Large intestine (tissue), 3 donors: ENCODE results near the gene MLLT6. TPM values are rescaled to one million over a fixed set of nuclear protein-coding genes. Genes with fewer than 3 reads are reported as not detected.
A peak's percentile ranks its signal among the peaks of the same experiment; 100 is the strongest.

Experiments used
- DNase-seq, 2 donors: peaks; one replicate each; pipeline versions ENCODE4 v3.0.0 to v3.0.0-alpha.2; 2013
- H3K27ac ChIP-seq: one replicate; pipeline ENCODE4 v1.5.1; 2013; ENCODE audit warnings: low read length
- H3K27me3 ChIP-seq: 2 replicates; pipeline ENCODE4 v1.6.1; 2013; ENCODE audit warnings: low read length; ENCODE audit not compliant: control insufficient read depth, insufficient read depth
- H3K36me3 ChIP-seq: 2 replicates; pipeline ENCODE4 v1.6.1; 2013; ENCODE audit warnings: low read length; ENCODE audit not compliant: control insufficient read depth, insufficient read depth
- H3K4me1 ChIP-seq: one replicate; pipeline ENCODE4 v1.6.1; 2013; ENCODE audit warnings: low read length; ENCODE audit not compliant: control insufficient read depth, insufficient read depth
- H3K4me3 ChIP-seq: one replicate; pipeline ENCODE4 v1.5.1; 2013; ENCODE audit warnings: low read length
- H3K9me3 ChIP-seq: one replicate; pipeline ENCODE4 v1.6.1; 2013; ENCODE audit warnings: mild to moderate bottlenecking, low read depth, low read length, moderate library complexity; ENCODE audit not compliant: control insufficient read depth
- WGBS: methylation state at CpG from one replicate; pipeline ENCODE4 v1.1.5; 2013; ENCODE audit warnings: low lambda C conversion rate; ENCODE audit not compliant: insufficient coverage; 5-methylcytosine and 5-hydroxymethylcytosine counted together
- polyA plus RNA-seq: library from polyadenylated mRNA; unstranded; fragments of 120-200 nt; gene quantifications from one replicate; pipeline ENCODE4 v1.2.1, GENCODE V29; 2013

The MLLT6 gene
- polyA plus RNA-seq, 1 donor: 98.2 TPM

DNA sequence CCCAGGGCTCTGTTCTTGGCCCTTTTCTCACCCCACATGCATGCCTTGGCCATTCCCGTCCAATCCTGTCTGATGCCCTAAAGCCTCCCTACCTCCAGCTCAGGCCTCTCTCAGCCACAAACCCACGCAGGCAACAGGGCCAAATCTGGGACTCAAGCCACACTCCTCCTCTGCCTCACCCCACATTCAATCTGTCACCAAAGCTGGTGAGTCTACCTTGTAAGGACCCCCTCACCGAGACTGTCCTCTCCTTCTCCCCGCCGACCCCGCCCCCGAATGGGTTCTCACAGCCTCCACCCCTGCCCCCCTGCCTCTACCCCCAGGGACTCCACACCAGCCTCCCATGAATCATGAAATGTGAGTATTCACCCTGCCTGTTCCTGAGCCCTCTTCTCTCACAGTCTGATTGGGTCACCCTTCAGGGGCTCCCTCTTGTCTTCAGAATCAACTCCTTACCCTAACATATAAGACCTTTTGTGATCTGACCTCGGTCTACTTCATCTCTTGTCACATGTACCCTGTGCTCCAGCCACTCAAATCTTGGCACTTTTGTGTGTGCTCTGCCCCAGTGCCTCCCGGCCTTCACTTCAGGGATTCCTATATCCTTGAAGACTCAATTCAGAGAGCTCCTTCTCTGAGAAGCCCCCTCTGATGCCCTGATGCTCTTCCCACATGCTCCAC, 41.0 kb upstream of the MLLT6 start:
- Histone ChIP-seq H3K4me3 (no peak overlapping the region), H3K27me3 (peaks cover 15% of the 10 kb centered on the region), H3K4me1 (no peaks in the 10 kb centered on the region), H3K27ac (no peak overlapping the region), H3K9me3 (no peaks in the 10 kb centered on the region), H3K36me3 (no peaks in the 10 kb centered on the region)
- DNase-seq: no peak
- WGBS: no CpG with 5 or more reads among the region's 9 CpGs

DNA sequence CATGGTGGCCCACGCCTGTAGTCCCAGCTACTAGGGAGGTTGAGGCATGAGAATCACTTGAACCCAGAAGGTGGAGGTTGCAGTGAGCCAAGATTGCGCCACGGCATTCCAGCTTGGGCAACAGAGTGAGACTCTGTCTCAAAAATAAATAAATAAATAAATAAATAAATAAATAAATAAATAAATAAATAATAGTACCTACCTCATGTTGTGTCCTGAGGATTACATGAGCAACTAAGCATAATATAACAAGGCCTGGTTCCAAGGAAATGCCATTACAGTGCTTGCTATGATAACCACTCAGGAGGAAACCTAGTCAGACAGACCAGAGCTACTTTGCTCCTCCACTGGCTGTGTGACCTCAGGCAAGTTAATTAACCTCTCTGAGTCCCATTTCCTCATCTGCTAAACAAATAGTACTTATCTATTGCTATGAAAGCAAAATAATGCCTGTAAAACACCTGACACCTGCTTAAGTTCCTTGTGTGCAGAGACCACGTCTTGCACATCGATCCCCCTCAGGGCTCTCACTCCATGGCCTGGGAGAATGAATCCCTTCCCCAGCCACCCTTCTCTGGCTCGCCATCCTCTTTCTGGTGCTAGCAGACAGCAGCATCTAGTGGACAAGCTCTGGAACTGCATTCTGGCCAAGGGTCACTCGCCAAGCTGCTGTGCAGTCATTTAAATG, 37.8 kb upstream of the MLLT6 start:
- H3K9me3 ChIP-seq: no peaks in the 10 kb centered on the region
- H3K27ac ChIP-seq: no peak overlapping the region
- H3K4me3 ChIP-seq: no peak overlapping the region
- H3K36me3 ChIP-seq: no peaks in the 10 kb centered on the region
- peaks cover 46% of the 10 kb centered on the region for H3K27me3 ChIP-seq
- peaks cover 4% of the 10 kb centered on the region for H3K4me1 ChIP-seq
- 100% methylated on average over 1 of the region's 7 CpGs for WGBS
- DNase-seq: peak; percentile 59 to 60

DNA sequence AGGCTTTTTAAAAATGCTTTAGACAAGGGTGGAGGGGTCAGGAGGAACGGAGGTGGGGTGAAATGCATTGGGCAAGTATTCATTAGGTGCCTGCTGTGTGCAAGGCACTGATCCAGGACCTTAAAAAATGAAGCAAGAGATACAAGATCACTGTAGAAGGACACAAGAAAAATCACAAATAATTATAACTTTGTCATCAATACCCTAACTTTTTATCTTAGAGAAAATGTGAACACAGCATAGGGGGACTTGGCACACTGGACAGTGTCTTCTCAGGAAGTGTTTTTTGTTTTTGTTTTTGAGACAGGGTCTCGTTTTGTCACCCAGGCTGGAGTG, 37.3 kb upstream of the MLLT6 start:
- H3K4me3 ChIP-seq: no peak overlapping the region
- 0% methylated on average over 1 of the region's 2 CpGs for WGBS
- no peaks in the 10 kb centered on the region for H3K9me3 ChIP-seq
- peaks cover 7% of the 10 kb centered on the region for H3K4me1 ChIP-seq
- no peaks in the 10 kb centered on the region for H3K36me3 ChIP-seq
- peaks cover 51% of the 10 kb centered on the region for H3K27me3 ChIP-seq
- H3K27ac ChIP-seq: no peak overlapping the region
- no peak for DNase-seq

DNA sequence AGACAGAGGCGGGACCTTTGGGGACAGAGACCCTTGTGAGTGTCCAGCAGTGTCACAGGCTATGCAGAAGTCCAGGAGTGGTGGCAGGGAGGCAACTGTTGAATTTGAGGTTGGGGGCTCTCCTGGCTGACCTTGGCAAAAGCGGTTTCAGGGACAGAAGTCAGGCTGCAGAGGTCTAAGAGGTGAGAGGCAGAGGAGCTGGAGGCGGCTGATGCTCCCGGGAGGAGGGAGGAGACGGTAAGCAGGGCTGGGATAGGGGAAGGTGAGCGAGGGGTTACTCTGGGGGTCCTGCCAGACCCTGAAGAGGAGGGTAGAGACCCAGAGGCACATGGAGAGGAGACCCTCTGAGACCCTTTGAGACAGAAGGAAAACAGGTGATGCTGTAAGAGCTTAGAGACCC, 35.6 kb upstream of the MLLT6 start:
- WGBS: no CpG with 5 or more reads among the region's 6 CpGs
- Histone ChIP-seq H3K36me3 (no peaks in the 10 kb centered on the region), H3K4me1 (peaks cover 10% of the 10 kb centered on the region), H3K4me3 (no peak overlapping the region), H3K27ac (no peak overlapping the region), H3K27me3 (peaks cover 66% of the 10 kb centered on the region), H3K9me3 (no peaks in the 10 kb centered on the region)
- DNase-seq: no peak

DNA sequence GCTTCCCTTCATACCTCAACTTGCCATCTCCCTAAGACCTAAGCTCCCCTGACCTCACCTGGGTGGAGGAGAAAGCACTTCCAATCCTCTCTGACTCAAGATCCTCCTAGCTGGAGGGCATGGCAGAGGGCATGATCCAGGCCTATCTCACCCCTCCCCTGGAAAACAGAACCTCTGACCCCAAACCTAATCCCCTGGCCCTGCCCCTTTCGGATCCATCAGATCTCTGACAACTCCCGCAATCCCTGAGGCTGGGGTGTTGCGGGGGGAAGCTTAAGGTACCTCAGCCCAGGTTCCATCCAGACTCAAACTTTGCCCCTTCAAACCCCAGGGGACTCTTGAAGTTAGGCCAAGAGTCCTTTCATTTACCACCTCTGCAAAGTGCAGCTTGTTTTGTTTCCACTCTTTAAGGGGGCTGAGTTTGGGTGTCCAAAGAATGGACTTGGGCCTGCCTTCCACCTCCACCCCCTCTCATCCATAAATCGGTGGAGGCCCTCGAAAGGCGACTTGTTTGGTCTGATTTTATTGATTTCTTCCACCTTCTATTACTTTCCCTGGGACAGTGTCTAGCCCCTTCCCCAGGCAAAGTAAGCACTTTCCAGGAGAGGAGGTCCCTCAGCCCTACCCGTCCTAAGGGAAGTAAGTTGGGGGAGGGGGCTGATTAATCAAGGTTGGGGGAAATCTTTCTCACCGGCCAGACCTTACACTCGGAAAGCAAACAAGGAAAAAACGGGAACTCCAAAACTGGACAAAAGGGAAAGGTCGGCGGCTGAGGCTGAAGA, 32.9 kb upstream of the MLLT6 start:
- Histone ChIP-seq H3K9me3 (no peaks in the 10 kb centered on the region), H3K36me3 (no peaks in the 10 kb centered on the region), H3K4me3 (no peak overlapping the region), H3K27me3 (peaks cover 89% of the 10 kb centered on the region), H3K27ac (no peak overlapping the region), H3K4me1 (peaks cover 15% of the 10 kb centered on the region)
- DNase-seq: peak in 1 of 2 donors; percentile 38
- WGBS: no CpG with 5 or more reads among the region's 12 CpGs

DNA sequence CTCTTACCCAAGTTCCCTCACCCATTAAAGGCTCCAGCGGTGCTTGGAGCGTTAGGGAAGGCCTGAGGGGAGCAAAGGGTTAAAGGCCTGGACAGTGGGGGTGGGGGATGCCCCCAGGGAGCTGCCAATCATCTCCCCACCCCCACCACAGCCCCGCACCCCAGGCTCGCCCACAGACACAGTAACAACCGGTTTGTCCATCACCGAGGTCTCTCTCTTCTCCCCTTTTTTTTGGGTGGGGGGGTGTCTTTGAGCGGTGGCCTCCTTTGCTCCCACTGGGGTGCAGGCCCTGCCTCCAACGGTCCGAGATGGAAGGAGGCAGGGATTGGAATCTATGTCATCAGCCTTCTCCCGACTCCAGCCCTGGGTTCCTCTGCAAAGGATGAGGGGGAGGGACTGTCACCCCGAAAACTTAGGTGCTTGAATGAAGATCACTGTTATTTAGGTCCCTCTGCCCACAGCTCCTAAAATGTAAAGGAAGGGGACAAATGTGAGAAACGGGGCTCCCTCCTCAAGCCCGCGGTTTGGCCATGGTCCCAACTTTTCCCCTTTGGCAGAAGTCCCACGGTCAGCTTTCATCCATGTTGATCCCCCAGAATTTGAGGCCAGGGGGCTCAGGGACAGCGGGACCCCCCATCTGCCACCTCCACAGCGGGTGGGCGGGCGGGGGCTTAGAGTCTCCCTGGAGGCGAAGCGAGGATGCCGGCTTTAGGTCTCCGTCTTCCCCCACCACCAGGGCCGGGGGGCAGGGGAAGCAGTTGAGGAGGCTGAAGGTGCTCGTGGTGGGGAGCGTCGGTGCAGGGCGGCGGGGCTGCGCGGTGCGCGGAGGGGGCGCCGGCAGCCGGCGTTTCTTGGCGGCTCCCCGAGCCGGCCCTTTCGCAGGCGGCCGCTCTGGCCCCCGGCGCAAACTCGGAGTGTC, 32.0 kb upstream of the MLLT6 start:
- Histone ChIP-seq H3K4me3 (no peak overlapping the region), H3K9me3 (no peaks in the 10 kb centered on the region), H3K4me1 (peaks cover 15% of the 10 kb centered on the region), H3K27me3 (peaks cover 87% of the 10 kb centered on the region), H3K27ac (no peak overlapping the region), H3K36me3 (no peaks in the 10 kb centered on the region)
- DNase-seq: no peak
- no CpG with 5 or more reads among the region's 46 CpGs for WGBS

DNA sequence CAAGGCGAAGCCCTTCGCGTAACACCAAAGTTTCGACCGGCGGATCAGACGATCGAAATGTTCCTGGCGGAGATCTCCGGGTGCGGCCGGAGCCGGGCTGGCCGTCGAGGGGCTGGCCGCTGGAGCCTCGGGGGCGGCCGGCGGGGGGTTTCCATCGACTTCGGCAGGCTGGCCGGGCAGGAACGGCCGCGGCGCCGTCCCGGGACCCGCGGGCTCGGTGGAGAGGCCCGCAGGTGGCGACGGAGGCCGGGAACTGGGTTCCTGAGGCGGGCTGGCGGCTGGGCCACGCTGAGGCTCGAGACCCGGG, 31.4 kb upstream of the MLLT6 start:
- no peak for DNase-seq
- H3K27ac ChIP-seq: no peak overlapping the region
- H3K4me3 ChIP-seq: no peak overlapping the region
- H3K27me3 ChIP-seq: peaks cover 81% of the 10 kb centered on the region
- no peaks in the 10 kb centered on the region for H3K36me3 ChIP-seq
- no CpG with 5 or more reads among the region's 41 CpGs for WGBS
- H3K4me1 ChIP-seq: peaks cover 15% of the 10 kb centered on the region
- no peaks in the 10 kb centered on the region for H3K9me3 ChIP-seq

DNA sequence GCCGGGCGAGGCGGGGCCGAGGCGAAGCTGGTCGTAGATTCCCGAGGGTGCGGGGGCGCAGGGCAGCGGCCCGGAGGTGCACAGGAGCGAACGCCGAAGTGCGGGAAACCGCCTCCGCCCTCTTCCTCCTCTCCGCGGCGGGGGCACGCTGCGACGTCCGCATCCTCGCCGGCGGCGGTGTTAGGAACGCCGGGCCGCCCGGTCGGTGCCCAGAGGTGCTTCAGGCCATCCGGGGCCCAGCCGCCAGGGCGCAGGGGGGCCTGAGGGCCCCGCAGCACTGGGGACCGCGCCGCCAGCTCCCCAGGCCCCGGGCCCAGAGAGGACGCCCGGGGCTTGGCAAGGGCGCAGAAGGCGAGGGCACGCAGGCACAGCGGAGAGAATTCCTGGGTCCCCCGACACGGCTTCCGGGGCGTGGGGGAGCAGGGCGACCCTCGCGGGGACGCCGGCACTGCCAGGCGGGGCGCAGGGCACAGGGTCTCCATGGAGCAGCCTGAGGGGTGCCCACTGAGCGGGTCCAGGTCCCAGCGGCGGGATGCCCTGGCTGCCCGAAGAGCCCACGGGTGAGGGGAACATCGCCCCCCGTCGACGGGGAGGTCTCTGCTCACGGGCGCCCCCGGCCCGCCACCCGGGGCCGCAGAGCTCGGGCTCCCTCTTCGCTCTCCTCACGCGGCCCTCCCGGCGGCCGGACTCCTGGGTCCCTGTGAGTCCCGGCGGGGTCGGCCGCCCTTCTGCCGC, 30.9 kb upstream of the MLLT6 start:
- Histone ChIP-seq H3K4me3 (peak overlapping the region; percentile 26), H3K27ac (no peak overlapping the region), H3K27me3 (peaks cover 76% of the 10 kb centered on the region), H3K9me3 (no peaks in the 10 kb centered on the region), H3K4me1 (peaks cover 15% of the 10 kb centered on the region), H3K36me3 (no peaks in the 10 kb centered on the region)
- peak in 1 of 2 donors; percentile 50 for DNase-seq
- WGBS: no CpG with 5 or more reads among the region's 85 CpGs

DNA sequence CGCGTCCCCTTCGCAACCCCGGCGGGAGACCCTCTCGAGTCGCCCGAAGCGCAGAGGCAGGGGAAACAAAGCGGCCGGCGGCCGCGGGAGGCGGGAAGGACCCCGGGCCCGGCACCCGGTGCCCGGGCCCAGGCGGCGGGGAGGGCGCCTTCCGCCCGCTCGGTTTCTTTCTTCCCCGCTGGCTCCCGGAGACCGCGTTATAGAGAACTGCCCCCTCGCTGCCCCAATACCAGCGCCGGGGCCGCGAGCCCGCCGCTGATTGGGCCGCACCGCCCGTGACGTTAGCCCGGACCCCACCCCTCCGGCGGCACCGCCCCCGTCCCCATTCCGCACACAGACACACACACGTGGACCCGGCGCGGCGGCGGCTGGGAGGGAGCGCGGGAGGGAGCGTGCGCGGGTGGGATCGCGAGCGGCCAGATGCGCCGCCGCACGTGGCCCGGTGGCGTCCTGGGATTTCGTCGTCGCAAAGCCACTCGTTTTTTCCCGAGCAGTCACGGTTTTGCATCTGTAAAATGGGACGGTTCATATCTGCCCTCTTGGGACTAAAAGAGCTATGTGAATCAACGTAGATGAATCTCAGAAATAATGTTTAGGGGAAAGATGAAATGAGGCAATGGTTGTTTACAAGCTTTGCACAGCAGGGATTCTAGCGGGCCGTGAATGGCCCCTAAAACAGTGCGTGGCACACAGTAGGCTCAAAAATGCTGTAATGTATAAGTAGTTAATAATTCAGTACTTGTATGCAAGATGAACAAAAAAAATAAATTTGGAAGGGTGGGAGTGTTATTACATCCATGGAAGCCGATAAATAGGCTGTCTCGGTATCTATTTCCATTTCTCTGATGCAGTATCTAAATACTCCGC, 30.1 kb upstream of the MLLT6 start, which contains the start of gene EPOP:
EPOP (minus strand) TSS at position 209 of the 867 bp plus-strand sequence. CDS start 462 bp downstream, outside the sequence.
- Histone ChIP-seq H3K9me3 (no peaks in the 10 kb centered on the region), H3K36me3 (no peaks in the 10 kb centered on the region), H3K4me1 (peaks cover 15% of the 10 kb centered on the region), H3K4me3 (peak within 1 kb of the TSS; percentile 26), H3K27ac (no peak within 1 kb of the TSS), H3K27me3 (peaks cover 68% of the 10 kb centered on the region)
- peak; percentile 74 to 87 for DNase-seq
- 0% methylated on average over 5 of the region's 80 CpGs for WGBS
